PC-3 (cell line): ENCODE data around the gene CDH4. TPM values are rescaled to one million over a fixed set of nuclear protein-coding genes. Genes with fewer than 3 reads are reported as not detected.

Experiments used
- ATAC-seq: fragments of 200-7000 bp; cut with Tn5 transposase; 2 replicates; pipeline ENCODE4 v1.9.1; 2020; ENCODE audit warnings: mild to moderate bottlenecking, moderate library complexity
- BruUV-seq: library from RNA; stranded (reverse); fragments of 400-500 nt; replicated peaks from 2 replicates; lab custom pipeline; 2021; lab: Mats Ljungman, UMichigan
- CTCF ChIA-PET: fragments of 300-600 bp; sonication (Branson Sonifier 250); formaldehyde crosslinking; loops from one replicate; lab custom pipeline; 2022; ENCODE audit warnings: antibody characterized with exemption; lab: Charles Lee
- POLR2A ChIA-PET: fragments of 300-600 bp; sonication (Branson Sonifier 250); formaldehyde crosslinking; loops from one replicate; lab custom pipeline; 2022; ENCODE audit warnings: antibody characterized with exemption; ENCODE audit not compliant: unreplicated experiment; lab: Charles Lee
- DNase-seq: peaks from one replicate; pipeline ENCODE4 v3.0.0-alpha.2; 2015
- H2AFZ ChIP-seq: fragments of 300-600 bp; sonication (generic); 2 replicates; pipeline ENCODE4 v1.6.0; 2016; ENCODE audit warnings: antibody characterized with exemption, low read length
- H3F3A ChIP-seq: fragments of 300-600 bp; sonication (generic); one replicate; pipeline ENCODE4 v1.6.0; 2017; ENCODE audit warnings: antibody characterized with exemption, low read length, control low read depth, mild to moderate bottlenecking; ENCODE audit not compliant: unreplicated experiment
- H3K27ac ChIP-seq: fragments of 300-600 bp; sonication (generic); 2 replicates; pipeline ENCODE4 v1.5.1; 2016; ENCODE audit warnings: mild to moderate bottlenecking, low read length
- H3K27me3 ChIP-seq: fragments of 300-600 bp; sonication (generic); 2 replicates; pipeline ENCODE4 v1.6.1; 2016; ENCODE audit warnings: low read length, mixed read lengths
- H3K36me3 ChIP-seq: fragments of 300-600 bp; sonication (generic); 2 replicates; pipeline ENCODE4 v1.6.1; 2016; ENCODE audit warnings: low read depth, mixed run types, low read length, mixed read lengths
- H3K4me1 ChIP-seq: fragments of 300-600 bp; sonication (generic); 2 replicates; pipeline ENCODE4 v1.5.1; 2016; ENCODE audit warnings: low read length; ENCODE audit not compliant: insufficient read depth
- H3K4me2 ChIP-seq: fragments of 300-600 bp; sonication (generic); 2 replicates; pipeline ENCODE4 v1.6.0; 2016; ENCODE audit warnings: low read length
- H3K4me3 ChIP-seq: fragments of 300-600 bp; sonication (generic); 2 replicates; pipeline ENCODE4 v1.5.1; 2016; ENCODE audit warnings: mild to moderate bottlenecking, low read length, mixed read lengths
- H3K79me2 ChIP-seq: fragments of 300-600 bp; sonication (generic); 2 replicates; pipeline ENCODE4 v1.6.1; 2017; ENCODE audit warnings: low read length, mixed read lengths
- H3K9ac ChIP-seq: fragments of 300-600 bp; sonication (generic); 2 replicates; pipeline ENCODE4 v1.6.0; 2016; ENCODE audit warnings: mild to moderate bottlenecking, low read length
- H3K9me2 ChIP-seq: fragments of 300-600 bp; sonication (generic); replicated peaks from 2 replicates; pipeline ENCODE4 v1.6.1; 2016; ENCODE audit warnings: mixed run types, low read length, mixed read lengths
- H3K9me3 ChIP-seq: fragments of 300-600 bp; sonication (generic); 2 replicates; pipeline ENCODE4 v1.6.1; 2016; ENCODE audit warnings: low read length, mixed read lengths
- H4K20me1 ChIP-seq: fragments of 300-600 bp; sonication (generic); 2 replicates; pipeline ENCODE4 v1.6.1; 2016; ENCODE audit warnings: low read length, mixed read lengths
- EZH2 ChIP-seq: fragments of 300-600 bp; sonication (generic); IDR thresholded peaks from one replicate; pipeline ENCODE4 v1.6.1; 2017; ENCODE audit warnings: antibody characterized with exemption, mild to moderate bottlenecking, low read length; ENCODE audit not compliant: unreplicated experiment
- EZH2phosphoT487 ChIP-seq: fragments of 300-600 bp; sonication (generic); IDR thresholded peaks from 2 replicates; pipeline ENCODE4 v1.6.1; 2018; ENCODE audit warnings: mild to moderate bottlenecking, antibody characterized with exemption, low read length, borderline replicate concordance
- intact Hi-C: fragments of 100-400 bp; cut with micrococcal nuclease; formaldehyde crosslinking; loops from 2 replicates; pipeline ENCODE4 v1.9.0; 2023
- total RNA-seq: library from RNA; depleted of rRNA; stranded (reverse); fragments of >200 nt; gene quantifications from 2 replicates; pipeline ENCODE4 v1.2.3, GENCODE V29; 2014
- TF ChIP-seq, protein P1 (sequence below): fragments of 300-600 bp; sonication (generic); conservative IDR thresholded peaks from 2 replicates; pipeline ENCODE4 v1.5.1; 2017; ENCODE audit warnings: antibody characterized with exemption, low read depth, mild to moderate bottlenecking, low read length

Gene CDH4
- total RNA-seq, 1 experiment from 2014 or later = not detected

DNA sequence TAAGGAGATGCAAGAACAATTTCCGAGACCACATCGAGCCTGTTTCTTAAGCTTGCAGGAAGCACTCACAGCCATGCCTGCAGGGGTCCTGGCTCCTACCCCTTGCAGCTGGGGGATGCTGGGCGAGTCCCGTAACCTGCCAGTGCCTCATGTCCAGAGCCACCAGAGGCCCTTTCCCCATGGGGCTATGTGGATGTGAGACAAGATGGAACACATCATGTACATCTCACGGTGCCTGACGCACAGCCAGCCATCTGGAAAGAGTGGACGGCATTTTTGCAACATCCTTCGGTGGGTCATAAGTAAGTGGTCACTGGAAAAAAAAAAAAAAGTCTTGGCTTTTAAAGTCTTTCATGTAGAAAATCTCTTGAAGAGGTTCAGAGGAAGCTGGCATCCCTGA lies 72.8 kb downstream of the CDH4 start:
- H3K9ac ChIP-seq = no peak overlapping the region
- H3K36me3 ChIP-seq = no peaks in the 10 kb centered on the region
- CTCF ChIA-PET = no interaction called here
- H4K20me1 ChIP-seq = no peaks in the 10 kb centered on the region
- H2AFZ ChIP-seq = no peak overlapping the region
- H3K27ac ChIP-seq = no peak overlapping the region
- no peaks in the 10 kb centered on the region for H3K4me1 ChIP-seq
- H3F3A ChIP-seq = no peaks in the 10 kb centered on the region
- H3K9me2 ChIP-seq = no peaks in the 10 kb centered on the region
- TF ChIP-seq, protein P1, sequence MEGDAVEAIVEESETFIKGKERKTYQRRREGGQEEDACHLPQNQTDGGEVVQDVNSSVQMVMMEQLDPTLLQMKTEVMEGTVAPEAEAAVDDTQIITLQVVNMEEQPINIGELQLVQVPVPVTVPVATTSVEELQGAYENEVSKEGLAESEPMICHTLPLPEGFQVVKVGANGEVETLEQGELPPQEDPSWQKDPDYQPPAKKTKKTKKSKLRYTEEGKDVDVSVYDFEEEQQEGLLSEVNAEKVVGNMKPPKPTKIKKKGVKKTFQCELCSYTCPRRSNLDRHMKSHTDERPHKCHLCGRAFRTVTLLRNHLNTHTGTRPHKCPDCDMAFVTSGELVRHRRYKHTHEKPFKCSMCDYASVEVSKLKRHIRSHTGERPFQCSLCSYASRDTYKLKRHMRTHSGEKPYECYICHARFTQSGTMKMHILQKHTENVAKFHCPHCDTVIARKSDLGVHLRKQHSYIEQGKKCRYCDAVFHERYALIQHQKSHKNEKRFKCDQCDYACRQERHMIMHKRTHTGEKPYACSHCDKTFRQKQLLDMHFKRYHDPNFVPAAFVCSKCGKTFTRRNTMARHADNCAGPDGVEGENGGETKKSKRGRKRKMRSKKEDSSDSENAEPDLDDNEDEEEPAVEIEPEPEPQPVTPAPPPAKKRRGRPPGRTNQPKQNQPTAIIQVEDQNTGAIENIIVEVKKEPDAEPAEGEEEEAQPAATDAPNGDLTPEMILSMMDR = no peak
- no peak for TF ChIP-seq EZH2phosphoT487
- no peak for TF ChIP-seq EZH2
- no peaks in the 10 kb centered on the region for H3K79me2 ChIP-seq
- BruUV-seq = no TSS peak
- no peak for ATAC-seq
- no peak for DNase-seq
- no peaks in the 10 kb centered on the region for H3K9me3 ChIP-seq
- H3K4me2 ChIP-seq = no peak overlapping the region
- peaks cover 5% of the 10 kb centered on the region for H3K27me3 ChIP-seq
- POLR2A ChIA-PET = no interaction called here
- H3K4me3 ChIP-seq = no peak overlapping the region
- intact Hi-C loops = no loop called here

DNA sequence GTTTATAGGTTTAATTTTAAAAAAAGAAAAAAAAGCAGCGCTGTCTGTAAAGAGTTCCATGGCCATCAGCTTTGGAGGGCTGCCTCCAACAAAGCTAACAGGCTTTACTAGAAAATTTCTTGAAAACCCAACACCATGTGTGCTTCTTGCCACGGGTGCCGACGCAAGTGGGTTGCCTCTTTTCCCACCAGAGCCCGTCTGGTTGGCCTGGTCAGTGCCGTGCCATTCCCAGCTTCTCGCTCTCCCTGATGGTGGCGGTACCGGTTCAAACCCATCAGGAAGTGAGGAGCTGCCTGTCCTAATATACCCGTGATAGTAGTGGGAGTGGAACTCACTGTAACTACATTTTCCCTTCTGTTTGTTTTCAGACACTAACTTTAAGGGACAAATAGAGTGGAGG lies 73.7 kb downstream of the CDH4 start:
- no peaks in the 10 kb centered on the region for H3F3A ChIP-seq
- intact Hi-C loops = no loop called here
- TF ChIP-seq EZH2 = no peak
- TF ChIP-seq EZH2phosphoT487 = no peak
- TF ChIP-seq, protein P1 = no peak
- CTCF ChIA-PET = no interaction called here
- no peak overlapping the region for H2AFZ ChIP-seq
- H3K9ac ChIP-seq = no peak overlapping the region
- ATAC-seq = no peak
- no TSS peak for BruUV-seq
- POLR2A ChIA-PET = no interaction called here
- H3K4me3 ChIP-seq = no peak overlapping the region
- H3K9me2 ChIP-seq = no peaks in the 10 kb centered on the region
- no peak overlapping the region for H3K27ac ChIP-seq
- no peak for DNase-seq
- H3K36me3 ChIP-seq = no peaks in the 10 kb centered on the region
- no peaks in the 10 kb centered on the region for H3K9me3 ChIP-seq
- no peaks in the 10 kb centered on the region for H3K79me2 ChIP-seq
- H3K4me1 ChIP-seq = no peaks in the 10 kb centered on the region
- no peaks in the 10 kb centered on the region for H4K20me1 ChIP-seq
- H3K27me3 ChIP-seq = peaks cover 5% of the 10 kb centered on the region
- no peak overlapping the region for H3K4me2 ChIP-seq

DNA sequence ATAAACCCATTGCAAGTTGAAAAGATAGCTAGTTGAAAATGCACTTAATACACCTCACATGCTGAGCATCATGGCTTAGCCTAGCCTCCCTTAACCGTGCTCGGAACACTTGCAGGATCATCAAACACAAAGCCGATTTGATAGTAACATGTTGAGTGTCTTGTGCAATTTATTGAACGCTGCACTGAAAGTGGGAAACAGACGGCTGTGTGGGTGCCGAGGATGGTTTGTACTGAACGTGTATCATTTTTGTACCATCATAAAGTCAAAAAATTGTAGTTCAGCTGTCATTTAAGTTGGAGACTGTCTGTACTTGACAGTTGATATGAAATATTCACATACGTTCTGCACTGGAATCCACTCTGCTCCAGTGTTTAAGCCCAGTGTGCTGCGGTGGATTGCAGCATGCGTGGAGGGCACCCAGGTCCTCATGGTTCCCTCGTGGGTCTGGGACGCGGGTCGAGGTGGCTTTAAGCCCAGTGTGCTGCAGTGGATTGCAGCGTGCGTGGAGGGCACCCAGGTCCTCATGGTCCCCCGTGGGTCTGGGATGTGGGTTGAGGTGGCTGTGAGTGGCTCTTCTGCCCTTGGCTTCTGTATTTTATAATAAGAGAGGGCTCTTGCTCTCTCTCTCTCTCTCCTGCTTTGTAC lies 77.0 kb downstream of the CDH4 start:
- Histone ChIP-seq H3K27me3 (peaks cover 5% of the 10 kb centered on the region), H3K79me2 (no peaks in the 10 kb centered on the region), H3K9me3 (no peaks in the 10 kb centered on the region), H3K27ac (no peak overlapping the region), H3K4me3 (no peak overlapping the region), H3K9ac (no peak overlapping the region), H3F3A (no peaks in the 10 kb centered on the region), H3K4me2 (no peak overlapping the region), H3K9me2 (no peaks in the 10 kb centered on the region), H3K4me1 (no peaks in the 10 kb centered on the region), H4K20me1 (no peaks in the 10 kb centered on the region), H3K36me3 (no peaks in the 10 kb centered on the region), H2AFZ (no peak overlapping the region)
- POLR2A ChIA-PET = no interaction called here
- CTCF ChIA-PET = no interaction called here
- no TSS peak for BruUV-seq
- intact Hi-C loops = no loop called here
- no peak for DNase-seq
- no peak for ATAC-seq
- TF ChIP-seq EZH2phosphoT487 (no peak), EZH2 (no peak)
- TF ChIP-seq, protein P1 = no peak
